OCI-M2 (cell line): ENCODE measurements around the gene PRSS57.
A peak's percentile ranks its signal among the peaks of the same experiment; 100 is the strongest.
"Not testable (repeated sequence)": the region's sequence is repeated elsewhere in the genome, so short reads cannot be mapped to it uniquely, and the experiment has no call there.

Experiments used
- DNase-seq: peaks from one replicate; lab custom pipeline; 2025; ENCODE audit not compliant: unreplicated experiment; lab: John Stamatoyannopoulos, UW

The PRSS57 gene

GRCh38 chr19:698529-698928 is 3.3 kb upstream of the PRSS57 start:
- not testable (repeated sequence) for DNase-seq

GRCh38 chr19:694481-695351 is 536 bp downstream of the PRSS57 start:
- no peak for DNase-seq

- no peak for DNase-seq
Observed at GRCh38 chr19:690203-690602, 5.0 kb downstream of the PRSS57 start.

- DNase-seq: no peak
Observed at GRCh38 chr19:688992-689391, 6.3 kb downstream of the PRSS57 start.

GRCh38 chr19:688214-688613 is 7.0 kb downstream of the PRSS57 start:
- DNase-seq: no peak

- DNase-seq: no peak
Observed at GRCh38 chr19:687569-688166, 7.6 kb downstream of the PRSS57 start.

GRCh38 chr19:686589-687297 is 8.5 kb downstream of the PRSS57 start:
- DNase-seq: no peak

GRCh38 chr19:685454-685931 is 9.8 kb downstream of the PRSS57 start:
- no peak for DNase-seq

GRCh38 chr19:682678-683320 is 12.5 kb downstream of the PRSS57 start:
- no peak for DNase-seq

GRCh38 chr19:681029-682019 is 13.9 kb downstream of the PRSS57 start:
- no peak for DNase-seq

GRCh38 chr19:680287-681028 is 14.8 kb downstream of the PRSS57 start:
- DNase-seq: peak; percentile 93

GRCh38 chr19:679418-680286 is 15.6 kb downstream of the PRSS57 start:
- DNase-seq: no peak

- DNase-seq: no peak
Observed at GRCh38 chr19:678791-679388, 16.4 kb downstream of the PRSS57 start.

GRCh38 chr19:677601-678436 is 17.4 kb downstream of the PRSS57 start:
- no peak for DNase-seq

GRCh38 chr19:677201-677600 is 18.1 kb downstream of the PRSS57 start:
- DNase-seq: no peak

GRCh38 chr19:676339-677105 is 18.7 kb downstream of the PRSS57 start, which contains the start of gene FSTL3:
Gene FSTL3, plus strand, starts transcription at chr19:676392. Its CDS starts 32 bp downstream, at chr19:676424.
- no peak for DNase-seq
